Measurements from ENCODE around the gene FNBP1. TPM values are rescaled to one million over a fixed set of nuclear protein-coding genes. Genes with fewer than 3 reads are reported as not detected.

FNBP1 gene
- total RNA-seq, 1 donor from 2014 or later: 50.0 TPM

GRCh38 chr9:129880654-129881546, 162.1 kb downstream of the FNBP1 start:
- intact Hi-C loops (cut with DNase I): loop anchor here (10.0 kb wide), 1 partner anchor 164 kb away; the partner anchor contains the start of gene FNBP1
- no peak for ATAC-seq
- DNase-seq: no peak
- Histone ChIP-seq H3K4me1 (peaks cover 20% of the 10 kb centered on the region), H3K9me3 (no peaks in the 10 kb centered on the region), H3K4me3 (no peak overlapping the region), H3K36me3 (peaks cover 50% of the 10 kb centered on the region), H3K27ac (no peak overlapping the region), H3K27me3 (no peaks in the 10 kb centered on the region)
- no peak for TF ChIP-seq CTCF (IDR thresholded peaks at IDR 0.05)

GRCh38 chr9:129879991-129880653, 162.9 kb downstream of the FNBP1 start:
- no peaks in the 10 kb centered on the region for H3K9me3 ChIP-seq
- ATAC-seq (no peak), DNase-seq (no peak)
- peaks cover 14% of the 10 kb centered on the region for H3K4me1 ChIP-seq
- H3K36me3 ChIP-seq: peaks cover 58% of the 10 kb centered on the region
- no peaks in the 10 kb centered on the region for H3K27me3 ChIP-seq
- H3K4me3 ChIP-seq: no peak overlapping the region
- H3K27ac ChIP-seq: no peak overlapping the region
- intact Hi-C loops (cut with DNase I): loop anchor here (10.0 kb wide), 1 partner anchor 165 kb away; the partner anchor contains the start of gene FNBP1
- TF ChIP-seq CTCF (IDR thresholded peaks at IDR 0.05): no peak

GRCh38 chr9:129879103-129879699, 163.8 kb downstream of the FNBP1 start:
- DNase-seq (no peak), ATAC-seq (no peak)
- peaks cover 67% of the 10 kb centered on the region for H3K36me3 ChIP-seq

GRCh38 chr9:129878291-129878690, 164.7 kb downstream of the FNBP1 start:
- ATAC-seq: no peak
- no peaks in the 10 kb centered on the region for H3K9me3 ChIP-seq
- no peak for DNase-seq
- H3K4me1 ChIP-seq: no peaks in the 10 kb centered on the region
- intact Hi-C loops (cut with DNase I): no loop called here
- no peak overlapping the region for H3K27ac ChIP-seq
- no peaks in the 10 kb centered on the region for H3K27me3 ChIP-seq
- no peak for TF ChIP-seq CTCF (IDR thresholded peaks at IDR 0.05)
- H3K36me3 ChIP-seq: peaks cover 76% of the 10 kb centered on the region
- H3K4me3 ChIP-seq: no peak overlapping the region

More at GRCh38 chr9:129879103-129879699, 163.8 kb downstream of the FNBP1 start:
- TF ChIP-seq CTCF (IDR thresholded peaks at IDR 0.05): no peak
- no peak overlapping the region for H3K4me3 ChIP-seq
- peaks cover 5% of the 10 kb centered on the region for H3K4me1 ChIP-seq
- H3K27me3 ChIP-seq: no peaks in the 10 kb centered on the region
- intact Hi-C loops (cut with DNase I): no loop called here
- H3K27ac ChIP-seq: no peak overlapping the region
- no peaks in the 10 kb centered on the region for H3K9me3 ChIP-seq

- Histone ChIP-seq H3K4me3 (no peak overlapping the region), H3K4me1 (no peaks in the 10 kb centered on the region), H3K27ac (no peak overlapping the region), H3K36me3 (peaks cover 66% of the 10 kb centered on the region), H3K9me3 (no peaks in the 10 kb centered on the region), H3K27me3 (no peaks in the 10 kb centered on the region)
- ATAC-seq (no peak), DNase-seq (no peak)
- no peak for TF ChIP-seq CTCF (IDR thresholded peaks at IDR 0.05)
- intact Hi-C loops (cut with DNase I): no loop called here
Measured at GRCh38 chr9:129876815-129877214, 166.2 kb downstream of the FNBP1 start.

All from upper lobe of right lung (tissue), 1 donor.